Embryonic facial prominence (tissue), 1 donor: ENCODE measurements around the gene ETV5.

Experiments used
- DNase-seq: peaks from one replicate; pipeline ENCODE4 v3.0.0-alpha.2; 2016; ENCODE audit errors: extremely low spot score

Gene ETV5

GRCh38 chr3:186108941-186109865, at the start of gene ETV5:
TSS of gene ETV5 (minus strand) at chr3:186109089. CDS start at chr3:186105868, 3,221 bp downstream.
- DNase-seq = peak; percentile 98

DNA sequence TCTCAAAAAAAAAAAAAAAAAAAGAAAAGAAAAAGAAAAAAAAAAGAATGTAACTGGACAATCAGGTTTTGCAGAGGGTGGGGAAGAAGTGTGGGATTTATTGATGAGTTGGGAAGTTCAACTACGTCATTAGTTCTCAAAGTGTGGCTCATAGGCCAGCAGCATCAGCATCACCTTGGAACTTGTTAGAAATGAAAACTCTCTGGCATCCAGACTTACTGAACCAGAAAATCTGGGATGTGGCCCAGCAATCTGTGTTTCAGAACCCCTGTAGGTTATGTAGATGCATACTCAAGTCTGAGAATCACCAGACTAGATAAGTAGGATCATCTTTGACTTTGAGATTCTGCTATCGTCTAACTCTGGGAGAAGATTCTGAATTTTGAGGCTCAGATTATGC, 45.8 kb upstream of the ETV5 start:
- DNase-seq = no peak

DNA sequence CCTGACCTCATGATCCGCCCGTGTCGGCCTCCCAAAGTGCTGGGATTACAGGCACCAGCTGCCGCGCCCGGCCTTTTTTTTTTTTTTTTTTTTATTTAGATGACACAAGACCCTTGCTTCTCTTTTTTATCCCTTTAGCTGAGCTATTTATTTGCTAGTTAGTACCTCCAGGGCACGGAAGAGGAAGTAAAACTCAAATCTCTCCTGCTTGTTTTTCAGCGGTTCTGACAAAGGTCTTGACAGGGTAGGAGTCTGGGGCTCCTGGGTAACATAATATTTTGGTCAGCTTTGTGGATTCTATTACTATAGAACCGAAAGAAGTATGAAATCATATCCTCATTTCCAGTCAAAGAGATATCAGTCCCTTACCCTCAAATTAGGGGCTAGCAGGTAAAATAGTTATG, 44.0 kb upstream of the ETV5 start:
- no peak for DNase-seq

DNA sequence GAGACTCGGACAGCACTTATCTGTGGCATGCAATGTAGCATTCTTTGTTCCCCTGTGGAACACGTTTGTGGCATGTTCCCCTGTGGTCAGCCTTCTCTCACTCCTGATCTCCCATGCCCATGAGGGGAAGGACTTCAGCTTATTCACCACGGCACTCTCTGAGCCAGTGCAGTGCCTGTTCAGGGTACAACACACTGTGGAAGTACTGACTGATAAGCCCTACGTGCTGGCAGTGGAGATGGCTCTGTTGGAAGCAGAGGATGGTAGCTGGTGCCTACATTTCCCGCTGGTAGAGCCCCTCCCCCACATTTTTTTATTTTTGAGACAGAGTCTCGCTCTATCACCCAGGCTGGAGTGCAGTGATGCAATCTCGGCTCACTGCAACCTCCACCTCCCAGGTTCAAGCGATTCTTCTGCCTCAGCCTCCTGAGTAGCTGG, 43.5 kb upstream of the ETV5 start:
- no peak for DNase-seq

DNA sequence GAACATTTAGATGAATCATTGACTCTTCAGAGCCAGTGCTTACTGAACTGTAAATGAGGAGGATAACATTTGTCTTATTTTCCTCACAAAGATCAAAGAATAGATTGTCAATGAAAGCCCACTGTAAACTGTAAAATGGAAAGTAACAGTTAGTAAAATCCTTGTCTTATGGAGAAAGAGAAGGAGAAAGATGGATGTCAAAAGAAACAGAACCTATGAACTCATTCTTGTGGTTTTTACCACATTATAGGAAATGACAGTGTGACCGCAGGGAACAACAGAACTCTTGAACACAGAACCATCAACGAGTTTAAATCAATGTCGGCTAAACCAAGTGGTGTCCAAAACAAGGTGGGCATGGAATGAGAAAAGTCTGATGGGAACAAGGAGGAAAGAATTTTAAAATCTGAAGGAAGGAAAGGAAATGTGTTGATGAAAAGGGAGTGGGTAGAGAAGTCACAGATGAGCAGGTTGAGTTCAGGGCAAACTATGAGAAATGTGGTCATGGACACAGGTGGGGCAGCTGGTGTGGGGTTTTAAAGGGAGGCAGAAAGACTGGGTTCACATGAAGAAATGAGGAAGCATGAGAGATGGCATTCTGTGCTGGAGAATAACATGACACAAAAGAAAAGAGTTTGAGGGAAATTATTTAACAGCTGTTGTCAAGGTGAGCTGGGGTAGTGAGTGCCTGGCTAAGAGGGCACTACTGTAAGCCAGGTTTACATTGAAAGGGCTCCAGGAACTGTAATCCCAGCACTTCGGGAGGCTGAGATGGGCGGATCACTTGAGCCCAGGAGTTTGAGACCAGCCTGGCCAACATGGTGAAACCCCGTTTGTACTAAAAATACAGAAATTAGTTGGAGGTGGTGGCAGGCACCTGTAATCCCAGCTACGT, 42.4 kb upstream of the ETV5 start:
- DNase-seq = no peak

DNA sequence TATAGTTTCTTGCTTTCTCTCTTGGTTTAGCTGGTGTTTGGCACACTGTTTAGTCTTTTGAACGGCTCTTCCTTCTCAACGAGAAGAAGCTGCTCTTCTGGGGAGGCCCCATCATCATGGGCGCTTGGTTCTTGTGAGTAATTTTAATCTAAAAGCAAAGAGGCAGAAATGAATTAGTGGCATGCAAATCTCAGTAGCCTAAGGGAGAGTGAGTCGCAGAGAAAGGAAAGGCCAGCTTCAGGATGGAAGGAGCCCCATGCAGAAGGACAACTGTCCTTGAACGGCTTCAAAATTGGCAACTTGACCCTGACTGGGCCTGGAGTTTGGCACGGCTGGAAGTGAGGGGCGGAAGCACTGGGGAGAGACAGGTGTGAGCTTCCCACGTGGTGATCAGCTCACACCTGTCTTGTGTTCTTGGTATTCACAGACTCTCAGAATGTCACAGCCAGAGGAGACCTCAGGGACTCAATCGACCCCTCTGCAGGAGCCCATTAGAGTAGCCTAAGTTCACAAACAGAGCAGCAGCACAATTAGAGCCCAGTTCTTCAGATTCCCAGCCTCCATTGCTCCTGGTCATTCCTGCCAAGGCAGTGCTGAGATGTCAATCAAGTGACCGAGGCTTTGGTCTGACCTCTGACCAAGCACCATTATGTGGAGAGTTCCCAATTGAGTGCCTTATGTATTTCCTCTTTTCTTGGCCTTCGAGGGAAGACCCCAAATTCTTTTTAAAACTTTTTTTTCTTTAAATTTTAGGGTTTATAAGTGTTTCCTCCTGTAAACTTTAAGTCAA, 41.3 kb upstream of the ETV5 start:
- no peak for DNase-seq

GRCh38 chr3:186149319-186149960, 40.6 kb upstream of the ETV5 start:
- no peak for DNase-seq

DNA sequence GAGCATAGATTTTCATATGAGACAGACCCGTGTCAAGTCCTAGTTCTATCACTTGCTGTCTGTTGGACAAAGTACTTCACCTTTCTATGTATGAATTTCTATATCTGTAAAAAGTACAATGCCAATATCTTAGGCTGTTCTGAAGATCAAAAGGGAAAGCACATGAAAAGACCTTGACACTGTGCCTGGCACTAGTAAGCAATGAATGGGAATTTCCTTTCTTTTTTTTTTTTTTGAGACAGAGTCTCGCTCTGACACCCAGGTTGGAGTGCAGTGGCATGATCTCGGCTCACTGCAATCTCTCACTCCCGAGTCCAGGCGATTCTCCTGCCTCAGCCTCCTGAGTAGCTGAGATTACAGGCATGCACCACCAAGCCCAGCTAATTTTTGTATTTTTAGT, 35.4 kb upstream of the ETV5 start:
- no peak for DNase-seq

- DNase-seq = no peak
Observed at GRCh38 chr3:186143250-186143649, 34.4 kb upstream of the ETV5 start.

DNA sequence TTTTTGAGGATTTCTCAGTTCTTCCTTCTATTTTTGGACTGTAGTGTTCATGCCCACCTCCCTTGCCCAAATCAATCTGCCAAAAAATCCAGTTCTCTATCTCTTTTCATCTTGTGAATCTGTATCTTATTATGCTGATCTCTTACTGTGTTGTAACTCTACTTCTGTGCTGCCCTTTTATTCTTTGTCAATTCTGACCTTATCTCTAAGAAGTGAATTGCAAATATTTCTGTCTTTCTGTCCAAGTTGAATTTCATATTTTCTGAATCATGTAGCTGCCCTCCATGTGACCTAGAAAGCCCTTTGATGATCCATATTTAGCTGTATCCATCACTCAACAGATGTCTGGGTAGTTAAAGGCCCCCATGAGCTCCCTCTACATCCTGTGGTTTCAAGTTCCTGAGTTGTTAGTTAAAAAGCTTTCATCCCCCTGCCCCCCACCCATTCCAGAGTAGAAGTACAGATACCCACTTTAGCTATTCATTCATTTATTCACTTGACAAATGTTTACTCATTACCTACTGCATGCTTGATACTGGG, 33.6 kb upstream of the ETV5 start:
- DNase-seq = no peak

DNA sequence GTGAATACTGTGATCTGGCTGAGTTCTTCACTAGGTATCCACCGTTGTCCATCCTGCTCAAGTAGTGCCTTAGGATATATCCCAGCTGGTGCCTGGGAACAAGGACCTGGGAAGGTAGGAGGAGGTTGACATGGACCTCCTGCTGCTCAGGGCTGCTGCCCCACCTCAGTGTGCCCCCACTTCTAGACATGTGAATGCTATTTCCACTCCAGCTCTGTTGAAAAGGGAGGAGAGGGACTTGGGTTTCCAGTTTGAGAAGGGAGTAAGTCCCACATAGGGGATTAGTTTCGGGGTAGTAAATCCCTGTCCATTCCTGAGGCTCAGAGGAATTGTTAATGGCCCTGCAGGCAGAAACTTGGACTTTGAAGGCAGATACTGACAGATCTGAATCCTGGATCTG, 32.9 kb upstream of the ETV5 start:
- DNase-seq = no peak

- DNase-seq = no peak
Observed at GRCh38 chr3:186138272-186138981, 29.5 kb upstream of the ETV5 start.

GRCh38 chr3:186137051-186137685, 28.3 kb upstream of the ETV5 start:
- no peak for DNase-seq

GRCh38 chr3:186133980-186134379, 25.1 kb upstream of the ETV5 start:
- DNase-seq = no peak

DNA sequence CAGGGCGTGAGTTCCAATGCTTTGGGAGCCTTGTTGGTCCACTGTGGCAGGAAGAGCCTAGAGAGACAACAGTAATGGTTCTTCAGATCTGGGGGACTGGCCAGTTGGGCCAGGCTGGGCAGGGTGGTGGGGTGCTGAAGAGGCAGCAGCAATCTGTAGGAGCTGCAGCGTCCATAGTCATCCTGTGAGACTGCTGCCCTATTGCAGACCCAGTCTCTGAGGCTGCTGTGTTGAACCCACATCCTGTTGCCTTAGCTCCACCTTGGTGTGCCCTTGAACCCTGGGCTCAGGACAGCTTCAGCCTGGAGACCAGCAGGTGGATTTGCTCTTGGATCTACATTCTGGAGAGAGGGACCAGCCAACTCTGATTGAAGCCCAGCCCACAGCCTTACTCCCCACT, 23.6 kb upstream of the ETV5 start:
- DNase-seq = no peak

GRCh38 chr3:186129206-186129605, 20.3 kb upstream of the ETV5 start:
- no peak for DNase-seq

GRCh38 chr3:186128158-186128557, 19.3 kb upstream of the ETV5 start:
- no peak for DNase-seq

GRCh38 chr3:186127463-186127862, 18.6 kb upstream of the ETV5 start:
- DNase-seq = no peak

DNA sequence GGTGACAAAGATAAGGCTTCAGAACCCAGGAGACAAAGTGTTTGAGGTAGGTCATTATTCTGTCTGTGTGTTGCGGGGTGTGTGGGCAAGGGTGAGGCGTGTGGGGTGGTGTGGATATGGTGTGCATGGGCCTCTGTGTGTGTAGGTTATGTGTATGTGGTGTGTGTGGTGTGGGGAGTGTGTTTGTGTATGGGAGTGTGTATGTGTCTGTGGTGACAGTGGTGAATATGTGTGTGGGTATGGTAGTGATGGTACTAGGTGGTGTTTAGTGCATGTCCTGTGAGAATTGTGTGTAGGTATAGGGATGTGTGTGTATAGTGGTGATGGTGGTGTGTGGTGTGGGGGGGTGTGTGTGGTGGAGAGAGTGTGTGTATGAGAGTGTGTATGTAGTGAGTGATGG, 16.2 kb upstream of the ETV5 start:
- no peak for DNase-seq

DNA sequence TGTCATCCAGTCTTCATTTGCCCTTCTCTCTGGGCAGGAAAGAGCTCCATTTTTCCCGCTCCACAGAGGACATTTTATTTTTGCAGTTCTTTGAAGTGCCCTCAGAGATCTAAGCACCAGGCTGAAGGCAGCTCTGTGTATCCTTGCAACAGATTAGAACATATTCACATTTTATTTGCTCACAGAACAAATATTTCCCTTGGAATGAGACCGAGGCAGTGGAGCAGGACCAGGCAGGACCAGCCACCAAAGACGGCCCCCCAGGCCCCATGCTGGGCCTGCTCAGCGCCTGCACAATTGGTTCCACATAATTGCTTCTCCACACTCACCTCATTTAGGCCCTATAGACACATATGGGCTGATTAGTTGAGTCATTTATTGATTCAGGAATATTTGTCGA, 15.7 kb upstream of the ETV5 start:
- no peak for DNase-seq
